Adrenal gland (tissue), 5 donors: ENCODE measurements around the gene NAMPT.

Experiments
- CTCF ChIP-seq, 6 experiments: fragments of 450-650 bp in 4 of 6; fragments of 200-600 bp in 2 of 6; sonication (generic) in 1 of 6; IDR thresholded peaks; 1 replicate in 5 of 6; 2 replicates in 1 of 6; pipeline versions ENCODE4 v1.5.1 to v1.8.0; 2016 to 2021; ENCODE audit warnings: antibody characterized with exemption in 6 of 6, mild to moderate bottlenecking in 2 of 6, moderate library complexity in 1 of 6
- POLR2A ChIP-seq, 2 donors: fragments of 450-650 bp; IDR thresholded peaks; one replicate each; pipeline ENCODE4 v1.6.1; 2017; ENCODE audit warnings: antibody characterized with exemption in 2 of 2, mild to moderate bottlenecking in 2 of 2, moderate library complexity in 1 of 2
- donor health status: DM: no; HTN: no; CAD: no.

DNA sequence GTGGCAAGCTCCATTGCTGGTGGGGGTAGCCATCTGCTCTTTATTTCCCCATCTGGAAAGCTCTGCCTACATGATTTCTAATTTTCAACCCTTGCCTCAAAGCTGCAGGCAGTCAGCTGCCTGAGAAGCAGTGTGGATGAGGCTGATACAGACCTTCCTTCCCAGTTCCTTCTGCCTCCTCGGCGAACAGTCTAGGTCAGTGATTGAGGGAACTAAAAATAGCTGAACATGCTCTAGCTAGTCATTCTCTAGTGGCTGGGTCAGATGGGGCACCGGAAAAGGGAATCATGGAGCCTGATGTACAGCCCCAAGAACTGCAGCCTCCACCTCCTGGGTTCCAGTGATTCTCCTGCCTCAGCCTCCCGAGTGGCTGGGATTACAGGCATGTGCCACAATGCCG lies 48.7 kb downstream of the NAMPT start:
- TF ChIP-seq POLR2A (IDR thresholded peaks at IDR 0.05) (no peak), CTCF (IDR thresholded peaks at IDR 0.05) (no peak)
